Measurements from ENCODE around the gene LYZL2. TPM values are rescaled to one million over a fixed set of nuclear protein-coding genes. Genes with fewer than 3 reads are reported as not detected.
"Not testable (repeated sequence)": the region's sequence is repeated elsewhere in the genome, so short reads cannot be mapped to it uniquely, and the experiment has no call there.

LYZL2 gene
- total and polyA plus RNA-seq, 2 of the 8 experiments (the other 6 are each of a cell fraction or from before 2014, with no cell fraction given), result not detected

DNA sequence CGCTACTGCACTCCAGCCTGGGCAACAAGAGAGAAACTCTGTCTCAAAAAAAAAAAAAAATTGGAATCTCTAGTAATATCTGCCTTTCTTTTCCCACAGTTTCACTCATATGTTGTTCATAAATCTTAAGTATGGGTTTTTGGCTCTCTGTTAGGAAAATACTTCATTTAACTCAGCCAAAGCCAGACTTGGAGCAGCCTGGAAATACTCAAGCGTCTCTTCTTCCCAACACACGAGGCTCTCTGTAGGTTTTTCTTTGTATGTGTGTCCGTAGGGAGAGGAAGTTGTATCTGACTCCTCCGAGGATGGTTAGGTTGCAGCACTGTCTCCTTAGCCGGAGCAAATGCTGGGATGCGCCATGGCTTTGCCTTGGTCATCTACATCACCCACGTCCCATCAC is 25.4 kb upstream of the LYZL2 start:
- H3K4me3 ChIP-seq (ENCODE audit: extremely low read depth in 1 of 4, insufficient read depth in 2 of 4, low read depth in 3 of 4, low read length in 4 of 4); FAIRE-seq; H3K4ac ChIP-seq (replicated peaks; ENCODE audit: insufficient read length, low read depth, low read length); H3K27me3 ChIP-seq (replicated peaks in 1 of 4; ENCODE audit: control insufficient read depth in 3 of 4, extremely low read depth in 1 of 4, insufficient read depth in 3 of 4, low read length in 3 of 4); H3K23ac ChIP-seq (ENCODE audit: insufficient read length); H3K23me2 ChIP-seq (ENCODE audit: low read depth, low read length); H2BK5ac ChIP-seq (ENCODE audit: low read depth, low read length); H4K91ac ChIP-seq (replicated peaks; ENCODE audit: insufficient read length, low read length); H2AFZ ChIP-seq (ENCODE audit: low read length); H3K18ac ChIP-seq (ENCODE audit: extremely low read depth, low read length); H3K79me2 ChIP-seq (ENCODE audit: control insufficient read depth in 1 of 2, insufficient read depth in 2 of 2, low read length in 2 of 2); H3K9me3 ChIP-seq (ENCODE audit: insufficient read depth in 2 of 2, low read depth in 1 of 2, low read length in 1 of 2); H4K5ac ChIP-seq (ENCODE audit: insufficient read length, low read depth, low read length); H3K36me3 ChIP-seq (ENCODE audit: control insufficient read depth in 2 of 4, insufficient read depth in 4 of 4, low read length in 3 of 4); H4K8ac ChIP-seq (ENCODE audit: extremely low read depth, insufficient read depth, low read length); H3K14ac ChIP-seq (ENCODE audit: insufficient read length); H2BK120ac ChIP-seq (replicated peaks; ENCODE audit: low read depth, low read length); H2BK12ac ChIP-seq (ENCODE audit: low read depth, low read length); H2BK15ac ChIP-seq (ENCODE audit: low read length); H3K4me1 ChIP-seq (replicated peaks in 1 of 4; ENCODE audit: control insufficient read depth in 3 of 4, insufficient read depth in 4 of 4, low read length in 3 of 4); H2AK5ac ChIP-seq (ENCODE audit: low read depth, low read length); H2BK20ac ChIP-seq (ENCODE audit: low read length); H3K27ac ChIP-seq (ENCODE audit: low read depth, low read length); H3K4me2 ChIP-seq (ENCODE audit: insufficient read depth in 1 of 2, low read depth in 2 of 2, low read length in 2 of 2); POLR2A ChIA-PET (ENCODE audit: partially characterized antibody); DNase-seq (ENCODE audit: low read depth in 1 of 2, low spot score in 2 of 2); H3K79me1 ChIP-seq (ENCODE audit: low read depth, low read length); H3K56ac ChIP-seq (replicated peaks; ENCODE audit: insufficient read length, low read depth, low read length); H4K20me1 ChIP-seq (replicated peaks in 1 of 2; ENCODE audit: control insufficient read depth in 1 of 2, insufficient read depth in 2 of 2, low read length in 2 of 2); H3K9ac ChIP-seq (replicated peaks in 1 of 4; ENCODE audit: extremely low read depth in 1 of 4, low read depth in 3 of 4, low read length in 3 of 4): not testable (repeated sequence)
- CTCF ChIA-PET (ENCODE audit: partially characterized antibody), result interaction anchor here (1.3 to 2.6 kb wide), 5 partner anchors 9 to 32 kb away, joined by 3 to 15 read pairs (median 5); no protein-coding TSS in a partner anchor
- 92% methylated on average over 8 of the region's 8 CpGs; no CpG with 5 or more reads in 1 of the 2 experiments for WGBS, 2 experiments (ENCODE audit: extremely low coverage in 1 of 2, insufficient coverage in 1 of 2, insufficient read length in 1 of 2, insufficient replicate concordance in 2 of 2, low coverage in 1 of 2, low lambda C conversion rate in 2 of 2, missing lambda C conversion rate in 1 of 2)
